ENCODE results near the gene MGAT5B. TPM values are rescaled to one million over a fixed set of nuclear protein-coding genes. Genes with fewer than 3 reads are reported as not detected.
A peak's percentile ranks its signal among the peaks of the same experiment; 100 is the strongest.

The MGAT5B gene
- total and polyA plus RNA-seq, 9 of the 15 experiments (the other 6 are each of a cell fraction or from before 2014, with no cell fraction given): 0.09 to 0.43 (median 0.18) TPM; not detected in 4

- no peak for ATAC-seq
- no peak overlapping the region for H2AFZ ChIP-seq (ENCODE audit: low read depth, low read length)
- no peak for TF ChIP-seq ZNF699 (CRISPR knock-in tag; IDR thresholded peaks at IDR 0.05; ENCODE audit: insufficient replicate concordance)
These were observed 98.4 kb downstream of the MGAT5B start for GRCh38 chr17:76966486-76967181.

GRCh38 chr17:76967762-76968161 lies 99.6 kb downstream of the MGAT5B start:
- FAIRE-seq: no peak
- Histone ChIP-seq H4K20me1 (replicated peaks; ENCODE audit: control insufficient read depth, insufficient read depth, low read length) (no peaks in the 10 kb centered on the region; the same call in none of the 2 replicates), H3K36me3 (ENCODE audit: control insufficient read depth, insufficient read depth, low read length) (no peaks in the 10 kb centered on the region), H3K9me3 (replicated peaks; ENCODE audit: control insufficient read depth, insufficient read depth, low read depth, low read length) (no peaks in the 10 kb centered on the region), H3K9ac (ENCODE audit: insufficient read depth in 1 of 2, low read depth in 2 of 2, low read length in 2 of 2) (no peak overlapping the region), H3K4me3 (no peak overlapping the region), H3K27me3 (ENCODE audit: control insufficient read depth in 2 of 2, insufficient read depth in 2 of 2, low read length in 2 of 2) (peaks cover 45 to 86% of the 10 kb centered on the region in 2 experiments), H3K9me1 (ENCODE audit: control insufficient read depth, insufficient read depth, low read length) (no peaks in the 10 kb centered on the region), H3K79me2 (ENCODE audit: control insufficient read depth, insufficient read depth, low read length) (no peaks in the 10 kb centered on the region), H2AFZ (ENCODE audit: low read depth, low read length) (no peak overlapping the region), H3K27ac (ENCODE audit: extremely low read depth, low read depth, low read length) (no peak overlapping the region), H3K4me1 (replicated peaks in 1 of 2; ENCODE audit: control insufficient read depth in 2 of 2, insufficient read depth in 2 of 2, low read length in 2 of 2) (peaks cover 0 to 9% of the 10 kb centered on the region in 2 experiments; a peak in 2 of 5 replicates), H3K4me2 (ENCODE audit: insufficient read depth, low read length) (no peak overlapping the region)
- POLR2A ChIA-PET: interaction anchor here (1.9 kb wide), 1 partner anchor 13 kb away, joined by 7 read pairs; no protein-coding TSS in a partner anchor
- CTCF ChIA-PET (ENCODE audit: low intra/inter-chr PET ratio): no interaction called here
- TF ChIP-seq KDM1A (IDR thresholded peaks at IDR 0.05) (no peak), ZNF121 (CRISPR knock-in tag; conservative IDR thresholded peaks at IDR 0.05) (peak; percentile 53)
- intact Hi-C loops (cut with micrococcal nuclease): no loop called here
- no peak for DNase-seq (ENCODE audit: extremely low read depth in 1 of 4, low spot score in 3 of 4)
- 9% methylated on average over 4 of the region's 4 CpGs for WGBS (ENCODE audit: insufficient coverage, low coverage, missing lambda C conversion rate)
- in situ Hi-C loops (cut with MboI): no loop called here
- ATAC-seq: no peak
- no TSS peak for BruUV-seq (replicated peaks)

More at GRCh38 chr17:76966486-76967181, 98.4 kb downstream of the MGAT5B start:
- in situ Hi-C loops (cut with MboI) (no loop called here), intact Hi-C loops (cut with micrococcal nuclease) (no loop called here)
- H3K4me1 ChIP-seq (replicated peaks in 1 of 2; ENCODE audit: control insufficient read depth in 2 of 2, insufficient read depth in 2 of 2, low read length in 2 of 2): peaks cover 0 to 9% of the 10 kb centered on the region in 2 experiments; a peak in 2 of 5 replicates
- peak overlapping the region in 1 of 2 experiments; percentile 52; a peak in 1 of 4 replicates for H3K9ac ChIP-seq (ENCODE audit: insufficient read depth in 1 of 2, low read depth in 2 of 2, low read length in 2 of 2)
- H4K20me1 ChIP-seq (replicated peaks; ENCODE audit: control insufficient read depth, insufficient read depth, low read length): peaks cover 3% of the 10 kb centered on the region
- no peaks in the 10 kb centered on the region for H3K36me3 ChIP-seq (ENCODE audit: control insufficient read depth, insufficient read depth, low read length)
- H3K27ac ChIP-seq (ENCODE audit: extremely low read depth, low read depth, low read length): no peak overlapping the region
- DNase-seq (ENCODE audit: extremely low read depth in 1 of 4, low spot score in 3 of 4) (no peak), FAIRE-seq (no peak)
- no peaks in the 10 kb centered on the region for H3K9me1 ChIP-seq (ENCODE audit: control insufficient read depth, insufficient read depth, low read length)
- H3K27me3 ChIP-seq (ENCODE audit: control insufficient read depth in 2 of 2, insufficient read depth in 2 of 2, low read length in 2 of 2): peaks cover 45 to 88% of the 10 kb centered on the region in 2 experiments
- WGBS (ENCODE audit: insufficient coverage, low coverage, missing lambda C conversion rate): 2% methylated on average over 8 of the region's 9 CpGs
- ChIA-PET POLR2A (interaction anchor here (0.6 to 1.9 kb wide), 5 partner anchors 12 to 282 kb away, joined by 3 to 7 read pairs (median 3); no protein-coding TSS in a partner anchor), CTCF (ENCODE audit: low intra/inter-chr PET ratio) (no interaction called here)
- no peak overlapping the region for H3K4me3 ChIP-seq
- H3K79me2 ChIP-seq (ENCODE audit: control insufficient read depth, insufficient read depth, low read length): no peaks in the 10 kb centered on the region
- H3K9me3 ChIP-seq (replicated peaks; ENCODE audit: control insufficient read depth, insufficient read depth, low read depth, low read length): no peaks in the 10 kb centered on the region
- H3K4me2 ChIP-seq (ENCODE audit: insufficient read depth, low read length): no peak overlapping the region
- no TSS peak for BruUV-seq (replicated peaks)
